NCI-H1105 treated with DMSO at 0.1 percent for 48 hours (cell line): ENCODE results near the gene CREB3L1.

Experiments
- DNase-seq: peaks from one replicate; lab custom pipeline; 2025; lab: John Stamatoyannopoulos, UW

Gene CREB3L1, protein sequence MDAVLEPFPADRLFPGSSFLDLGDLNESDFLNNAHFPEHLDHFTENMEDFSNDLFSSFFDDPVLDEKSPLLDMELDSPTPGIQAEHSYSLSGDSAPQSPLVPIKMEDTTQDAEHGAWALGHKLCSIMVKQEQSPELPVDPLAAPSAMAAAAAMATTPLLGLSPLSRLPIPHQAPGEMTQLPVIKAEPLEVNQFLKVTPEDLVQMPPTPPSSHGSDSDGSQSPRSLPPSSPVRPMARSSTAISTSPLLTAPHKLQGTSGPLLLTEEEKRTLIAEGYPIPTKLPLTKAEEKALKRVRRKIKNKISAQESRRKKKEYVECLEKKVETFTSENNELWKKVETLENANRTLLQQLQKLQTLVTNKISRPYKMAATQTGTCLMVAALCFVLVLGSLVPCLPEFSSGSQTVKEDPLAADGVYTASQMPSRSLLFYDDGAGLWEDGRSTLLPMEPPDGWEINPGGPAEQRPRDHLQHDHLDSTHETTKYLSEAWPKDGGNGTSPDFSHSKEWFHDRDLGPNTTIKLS

DNA sequence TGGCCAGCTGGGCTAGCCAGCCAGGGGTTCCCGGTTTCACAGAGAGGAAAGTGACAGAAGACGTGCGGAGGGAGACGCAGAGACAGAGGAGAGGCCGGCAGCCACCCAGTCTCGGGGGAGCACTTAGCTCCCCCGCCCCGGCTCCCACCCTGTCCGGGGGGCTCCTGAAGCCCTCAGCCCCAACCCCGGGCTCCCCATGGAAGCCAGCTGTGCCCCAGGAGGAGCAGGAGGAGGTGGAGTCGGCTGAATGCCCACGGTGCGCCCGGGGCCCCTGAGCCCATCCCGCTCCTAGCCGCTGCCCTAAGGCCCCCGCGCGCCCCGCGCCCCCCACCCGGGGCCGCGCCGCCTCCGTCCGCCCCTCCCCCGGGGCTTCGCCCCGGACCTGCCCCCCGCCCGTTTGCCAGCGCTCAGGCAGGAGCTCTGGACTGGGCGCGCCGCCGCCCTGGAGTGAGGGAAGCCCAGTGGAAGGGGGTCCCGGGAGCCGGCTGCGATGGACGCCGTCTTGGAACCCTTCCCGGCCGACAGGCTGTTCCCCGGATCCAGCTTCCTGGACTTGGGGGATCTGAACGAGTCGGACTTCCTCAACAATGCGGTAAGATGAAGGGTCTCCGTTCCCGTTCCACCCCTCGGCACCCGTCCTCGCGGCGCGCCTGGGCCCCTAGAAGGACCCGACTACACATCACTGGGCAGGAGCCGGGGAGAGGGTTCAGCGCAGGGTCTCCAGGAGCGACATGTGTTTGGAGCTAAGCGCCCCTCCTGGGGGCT lies at the start of gene CREB3L1:
TSS of gene CREB3L1 (plus strand) at position 41 of the 765 bp plus-strand sequence. CDS start at position 491, 450 bp downstream.
- DNase-seq: no peak

DNA sequence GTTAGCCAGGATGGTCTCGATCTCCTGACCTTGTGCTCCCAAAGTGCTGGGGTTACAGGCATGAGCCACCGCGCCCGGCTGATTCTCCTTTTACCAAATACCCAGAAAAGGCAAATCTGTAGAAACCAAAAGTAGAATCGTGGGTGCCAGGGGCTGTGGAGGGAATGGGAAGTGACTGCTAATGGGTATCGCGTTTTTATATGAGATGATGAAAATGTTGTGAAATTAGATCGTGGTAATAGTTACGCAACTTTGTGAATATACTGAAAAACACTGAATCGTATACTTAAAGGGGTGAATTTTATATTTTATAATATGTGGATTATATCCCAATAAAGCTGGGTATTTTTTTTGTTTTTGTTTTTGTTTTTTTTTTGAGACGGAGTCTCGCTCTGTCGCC lies 48.2 kb upstream of the CREB3L1 start:
- no peak for DNase-seq

DNA sequence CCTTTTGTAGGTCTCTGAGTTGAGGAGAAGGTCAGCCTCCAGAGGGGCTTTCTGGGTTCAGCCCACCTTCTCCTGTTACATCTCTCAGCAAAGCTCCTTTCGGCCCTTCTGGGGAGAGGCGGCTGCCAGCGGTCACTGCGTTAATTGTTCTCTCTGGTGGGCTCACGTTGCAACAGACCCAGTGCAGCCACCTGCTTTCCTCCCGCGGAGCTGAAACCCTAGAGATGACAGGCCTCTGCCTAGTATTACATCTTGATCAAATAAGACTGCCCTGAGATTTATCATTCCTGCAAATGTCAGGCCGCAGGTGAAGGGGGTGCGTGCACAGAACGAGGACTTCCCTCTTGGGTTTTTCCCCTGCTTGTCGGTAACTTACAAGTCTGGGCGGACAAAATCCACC lies 43.2 kb upstream of the CREB3L1 start:
- DNase-seq: no peak

DNA sequence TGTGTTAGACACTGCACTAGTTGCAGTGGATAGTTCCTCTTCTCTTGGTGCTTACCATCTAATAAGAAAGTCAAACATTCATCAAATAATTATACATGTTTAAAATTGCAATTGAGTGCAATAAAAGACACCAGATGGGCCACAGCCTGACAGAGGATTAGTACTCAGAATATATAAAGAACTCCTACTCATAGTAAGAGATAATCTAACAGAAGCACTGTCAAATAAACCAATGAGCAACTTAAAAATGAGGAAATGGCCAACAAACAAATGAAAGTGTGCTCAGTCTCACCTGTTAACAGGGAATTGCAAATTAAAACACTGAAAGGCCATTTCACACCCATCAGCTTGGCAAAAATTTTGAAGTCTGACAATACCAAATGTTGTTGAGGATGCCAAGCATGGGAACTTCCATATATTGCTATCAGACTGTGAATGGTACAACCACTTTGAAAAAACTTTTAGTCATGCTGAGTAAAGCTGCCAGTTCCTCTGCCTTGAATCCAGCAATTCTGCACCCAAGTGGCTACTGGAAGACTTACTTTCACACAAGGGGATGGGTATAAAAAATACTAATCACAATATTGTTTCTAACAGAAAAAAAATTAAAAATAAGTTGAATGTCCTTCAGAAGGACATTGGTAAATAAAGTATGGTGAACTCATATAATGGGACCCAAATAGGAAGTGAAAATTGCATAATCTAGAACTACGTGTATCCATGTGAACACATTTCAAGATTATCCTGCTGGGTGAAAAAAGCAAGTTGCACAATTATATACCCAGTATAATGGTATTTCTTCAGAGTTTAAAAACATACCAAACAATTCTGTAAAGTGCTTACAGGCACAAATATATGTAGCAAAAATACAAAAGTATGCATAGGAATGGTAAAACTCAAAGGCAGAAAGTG lies 41.4 kb upstream of the CREB3L1 start:
- no peak for DNase-seq

DNA sequence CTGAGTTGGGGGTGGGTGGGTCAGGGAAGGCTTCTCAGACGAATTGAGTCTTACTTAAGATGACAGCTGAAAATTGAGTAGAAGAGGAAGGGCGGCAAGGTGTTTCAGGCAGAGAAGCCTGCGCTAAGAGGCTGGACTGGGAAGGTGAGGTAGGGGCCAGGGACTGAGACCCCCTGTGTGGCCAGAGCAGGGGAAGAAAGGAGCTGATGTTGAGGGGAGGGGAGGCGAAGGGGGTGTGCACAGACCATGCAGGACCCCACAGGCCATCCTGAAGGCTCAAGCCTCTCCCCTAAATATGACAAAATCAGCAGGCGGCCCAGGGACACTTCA lies 40.6 kb upstream of the CREB3L1 start:
- DNase-seq: no peak

DNA sequence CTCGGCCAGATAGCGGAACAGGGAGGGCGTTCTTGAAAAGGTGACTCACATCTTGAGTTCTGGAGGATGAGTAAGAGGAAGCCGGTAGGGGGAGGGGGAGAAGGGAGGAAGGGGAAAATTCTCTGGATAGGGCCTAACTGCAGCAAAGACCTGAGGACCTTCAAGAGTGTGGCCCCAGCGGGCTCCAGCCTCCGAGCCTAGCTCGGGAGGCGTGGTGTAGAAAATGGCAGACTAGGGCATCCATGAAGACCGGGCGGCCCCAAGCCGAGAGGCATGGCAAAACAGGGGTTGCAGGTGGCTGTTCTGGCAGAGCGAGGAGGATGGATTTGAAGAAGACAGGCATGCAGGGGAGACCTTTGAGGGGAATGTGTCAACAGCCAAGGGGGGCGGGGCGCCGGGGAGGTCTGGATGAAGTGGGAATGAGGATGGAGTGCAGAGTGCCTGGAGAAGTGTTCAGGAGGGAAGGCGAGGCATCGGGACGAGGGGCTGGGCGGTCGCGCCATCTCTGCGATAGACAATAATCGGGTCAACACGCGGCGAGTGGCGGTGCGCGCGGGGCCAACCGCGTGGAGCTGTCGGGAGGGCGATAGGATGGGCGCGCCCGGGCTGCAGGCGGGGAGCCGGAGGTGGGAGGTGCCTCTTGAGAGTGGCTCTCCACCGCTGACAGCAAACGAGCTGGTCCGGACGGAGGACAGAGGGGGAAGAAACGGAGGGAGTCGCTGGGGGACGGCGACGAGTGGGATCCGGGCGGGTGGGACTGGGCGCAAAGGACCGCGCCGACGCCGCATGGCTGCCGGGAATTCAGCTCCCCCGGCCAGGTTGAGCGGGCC lies 40.0 kb upstream of the CREB3L1 start:
- DNase-seq: no peak

DNA sequence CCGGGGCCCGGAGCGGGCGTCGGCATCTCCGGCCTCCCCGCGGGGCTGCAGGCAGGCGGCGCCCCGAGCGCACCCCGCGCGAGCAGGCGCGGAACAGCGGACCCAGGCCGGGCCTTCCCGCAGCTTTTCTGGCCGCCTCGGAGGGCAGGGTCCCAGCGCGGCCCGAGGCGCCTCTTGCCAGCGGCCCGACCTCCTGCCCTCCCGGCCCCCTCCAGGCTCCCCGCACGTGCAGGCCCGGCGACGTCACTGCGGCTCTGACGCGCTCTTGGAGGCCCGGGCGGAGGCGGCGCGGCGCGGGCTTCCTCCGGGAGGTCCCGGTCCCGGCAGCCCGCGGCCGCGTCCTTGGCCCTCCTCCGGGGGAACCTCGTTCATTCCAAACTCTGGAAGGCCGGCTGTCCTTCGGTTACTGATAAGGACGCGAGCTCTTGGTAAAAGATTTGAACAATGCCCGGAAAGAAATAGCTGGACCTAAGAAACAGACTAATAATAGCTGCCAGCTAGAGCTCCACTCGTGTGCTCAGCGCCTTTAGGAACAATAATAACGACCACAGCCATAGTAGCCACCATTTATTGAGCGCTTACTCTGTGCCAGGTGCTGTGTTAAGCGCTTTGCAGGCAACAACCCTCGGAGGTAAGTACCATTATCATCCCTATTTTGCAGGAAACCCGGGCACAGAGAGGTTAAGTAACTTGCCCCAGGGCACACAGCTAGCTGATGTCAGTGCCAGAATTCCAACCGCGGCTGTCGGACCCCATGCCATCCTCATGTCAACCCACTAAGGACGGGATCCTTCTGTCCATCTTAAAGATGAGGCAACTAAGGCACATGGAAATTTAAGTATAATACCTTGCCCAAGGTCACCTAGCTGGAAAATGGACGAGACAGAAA lies 39.1 kb upstream of the CREB3L1 start:
- no peak for DNase-seq

DNA sequence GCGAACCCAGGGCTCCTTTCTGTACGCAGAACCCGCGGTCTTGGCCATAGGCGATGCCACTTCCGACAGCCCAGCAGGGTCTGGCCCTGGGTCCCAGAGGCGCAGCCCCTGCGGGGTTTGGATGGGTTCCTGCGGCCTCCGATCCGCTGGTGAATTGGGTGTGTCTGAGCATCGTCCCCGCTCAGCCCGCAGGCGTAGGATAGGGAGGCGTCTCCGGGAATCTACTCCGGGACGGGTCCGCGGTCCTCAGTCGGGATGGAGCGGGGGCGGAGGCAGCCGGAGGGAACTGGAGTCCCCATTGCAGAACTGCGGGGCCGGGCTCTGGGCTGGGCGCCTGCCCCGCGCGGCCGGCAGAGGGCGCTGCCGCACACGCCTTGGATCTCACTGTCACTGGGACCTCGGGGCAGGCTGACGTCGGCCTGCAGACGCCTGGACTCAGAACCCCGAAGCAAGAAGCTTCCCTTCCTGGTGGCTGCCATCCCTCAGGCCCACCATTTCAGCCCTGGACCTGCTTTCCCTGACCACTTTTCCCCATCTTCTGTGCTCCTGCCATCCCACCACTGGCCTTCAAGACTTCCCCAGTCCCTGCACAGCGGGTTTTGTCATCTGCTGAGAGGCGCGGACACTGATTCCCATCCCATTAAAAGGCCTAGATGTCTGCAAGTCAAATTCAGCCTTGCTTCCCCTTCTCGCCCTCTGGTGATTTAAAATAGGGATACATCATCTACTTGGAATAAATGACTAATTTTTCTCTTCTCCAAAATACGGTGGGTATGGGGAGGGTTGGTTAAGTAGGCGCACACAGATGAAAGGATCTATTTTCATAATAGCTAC lies 38.3 kb upstream of the CREB3L1 start:
- peak; percentile 69 for DNase-seq

DNA sequence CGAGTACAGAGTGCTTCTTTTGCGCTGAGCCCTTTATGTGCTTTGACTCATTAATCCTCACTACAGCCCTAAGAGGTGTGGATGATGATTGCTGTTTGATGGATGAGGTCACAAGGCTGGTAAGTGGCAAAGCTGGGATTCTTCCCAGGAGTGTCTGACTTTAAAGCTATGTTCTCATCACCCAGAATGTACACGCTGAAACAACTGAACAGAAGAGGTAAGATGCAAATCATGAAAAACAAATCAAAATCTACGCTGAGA lies 37.7 kb upstream of the CREB3L1 start:
- no peak for DNase-seq

DNA sequence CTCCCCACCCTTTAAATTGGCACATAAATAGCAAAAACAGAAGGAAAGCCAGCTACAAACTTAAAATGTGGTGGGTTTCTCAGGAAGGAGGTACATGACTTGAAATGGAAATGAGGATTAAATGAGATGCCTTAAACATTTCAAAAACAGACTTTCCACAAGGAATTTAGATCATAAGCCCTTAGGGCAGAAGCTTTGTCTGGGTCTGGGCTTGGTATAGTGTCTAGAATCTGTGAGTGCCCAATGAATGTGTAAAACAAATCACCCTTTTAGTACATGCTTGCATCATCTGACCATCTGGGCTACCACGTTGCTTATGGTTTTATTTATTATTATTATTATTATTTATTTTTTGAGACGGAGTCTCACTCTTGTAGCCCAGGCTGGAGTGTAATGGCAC lies 37.1 kb upstream of the CREB3L1 start:
- no peak for DNase-seq

DNA sequence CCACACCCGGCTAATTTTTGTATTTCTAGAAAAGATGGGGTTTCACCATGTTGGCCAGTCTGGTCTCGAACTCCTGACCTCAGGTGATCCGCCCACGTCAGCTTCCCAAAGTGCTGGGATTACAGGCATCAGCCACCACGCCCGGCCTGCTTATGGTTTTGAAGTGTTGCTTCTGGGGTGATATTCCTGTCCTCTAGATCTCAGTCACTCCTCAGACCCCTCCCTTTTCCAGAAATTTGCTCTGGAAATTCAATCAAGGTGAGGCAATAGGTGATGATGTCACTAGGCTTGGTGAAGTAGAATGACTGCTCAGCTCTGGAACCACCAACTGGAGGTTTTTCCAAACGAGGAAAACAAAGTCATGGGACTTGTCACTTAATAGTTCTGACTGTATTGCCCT lies 36.6 kb upstream of the CREB3L1 start:
- no peak for DNase-seq

DNA sequence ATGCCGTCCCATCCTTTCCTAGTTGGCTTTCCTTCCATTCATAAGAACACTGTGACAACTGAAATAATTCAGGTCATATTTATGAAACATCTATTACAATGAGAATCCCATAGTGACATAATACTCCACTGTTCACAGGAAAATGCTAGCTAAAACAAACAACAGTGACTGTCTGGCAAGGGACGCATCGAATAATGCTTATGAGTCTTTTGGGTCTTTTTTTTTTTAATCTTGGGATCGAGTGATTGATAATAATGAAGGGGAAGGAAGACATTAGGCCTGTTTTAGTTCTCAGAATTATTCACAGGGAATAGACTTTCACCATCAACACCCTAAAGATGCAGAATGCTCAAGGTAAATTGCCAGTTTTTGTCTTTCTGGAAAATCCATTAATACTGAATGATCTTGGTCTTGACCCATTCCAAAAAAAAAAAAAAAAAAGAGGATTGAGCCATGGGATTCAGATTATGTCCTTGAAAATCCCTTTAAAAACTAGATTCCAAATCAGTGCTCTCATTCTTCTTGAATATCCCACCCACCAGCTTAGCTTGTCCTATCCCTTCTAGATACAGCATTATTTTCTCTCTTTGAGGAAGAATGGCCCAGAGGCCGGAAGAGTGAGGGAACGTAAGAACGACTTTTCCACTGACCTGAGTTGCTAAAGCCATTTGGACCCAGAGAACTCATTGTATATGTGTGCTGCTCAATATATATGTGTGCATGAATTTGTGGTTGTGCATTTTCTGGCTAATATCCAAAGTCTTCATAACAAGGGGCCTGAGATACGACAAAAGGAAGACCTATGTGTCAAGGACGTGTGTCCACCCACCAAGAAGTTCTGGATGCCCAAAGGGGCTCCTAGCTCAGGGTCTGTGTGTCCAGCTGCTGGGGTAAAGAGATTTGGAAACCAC lies 35.2 kb upstream of the CREB3L1 start:
- DNase-seq: no peak

DNA sequence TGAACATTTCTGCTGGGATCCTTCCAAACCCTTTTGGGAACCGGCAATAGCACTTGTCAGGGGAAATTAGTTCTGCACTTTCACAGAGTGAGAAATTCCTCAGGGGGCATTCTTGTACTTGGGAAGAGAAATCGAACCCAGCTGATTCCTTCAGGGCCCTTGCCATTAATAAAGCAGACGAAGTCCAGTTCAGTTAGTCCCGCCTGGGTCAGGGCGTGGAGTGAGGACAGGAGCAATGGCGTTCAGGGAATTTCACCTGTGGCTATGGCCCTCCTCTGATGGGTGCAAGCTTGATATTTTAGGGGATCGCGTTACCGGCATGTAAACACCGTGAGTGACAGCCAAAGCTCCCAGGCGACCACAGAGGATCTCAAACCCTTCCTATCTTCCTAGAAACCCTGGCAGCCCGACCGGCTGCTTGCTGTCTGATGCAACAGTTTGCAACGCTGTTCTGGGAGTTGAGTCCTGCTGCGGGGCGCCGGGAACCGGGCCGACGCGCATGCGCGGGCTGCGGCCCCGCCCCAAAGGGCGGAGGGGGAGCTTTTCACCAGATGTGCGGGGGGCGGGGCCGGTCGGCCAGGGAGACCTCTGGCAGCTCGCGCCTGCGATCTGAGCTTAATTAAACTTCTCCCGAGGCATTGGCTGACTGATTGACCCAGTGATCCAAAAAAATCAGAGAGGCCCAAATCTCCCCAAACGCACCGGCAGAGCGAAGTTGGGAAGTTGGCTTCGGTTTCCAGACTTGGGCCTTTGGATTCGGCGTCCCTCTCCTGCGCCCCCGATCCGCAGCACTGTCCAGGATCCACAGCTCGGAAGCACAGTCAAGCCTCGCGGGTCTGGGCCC lies 34.3 kb upstream of the CREB3L1 start:
- peak; percentile 86 for DNase-seq

DNA sequence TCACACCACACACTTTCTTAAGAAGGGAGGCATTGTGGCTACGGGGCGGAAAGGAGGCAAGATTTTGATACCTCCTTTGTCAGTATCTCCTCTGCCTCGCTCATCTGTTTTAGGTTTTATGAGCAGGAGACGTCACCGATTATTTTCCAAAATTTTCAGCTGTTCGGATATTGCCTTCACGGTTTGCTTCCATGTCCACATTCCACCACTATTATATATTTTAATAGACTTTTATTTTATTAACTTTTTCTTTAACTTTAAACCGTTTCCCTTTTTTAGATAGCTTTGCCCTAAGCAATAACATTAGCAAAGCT lies 33.7 kb upstream of the CREB3L1 start:
- no peak for DNase-seq

DNA sequence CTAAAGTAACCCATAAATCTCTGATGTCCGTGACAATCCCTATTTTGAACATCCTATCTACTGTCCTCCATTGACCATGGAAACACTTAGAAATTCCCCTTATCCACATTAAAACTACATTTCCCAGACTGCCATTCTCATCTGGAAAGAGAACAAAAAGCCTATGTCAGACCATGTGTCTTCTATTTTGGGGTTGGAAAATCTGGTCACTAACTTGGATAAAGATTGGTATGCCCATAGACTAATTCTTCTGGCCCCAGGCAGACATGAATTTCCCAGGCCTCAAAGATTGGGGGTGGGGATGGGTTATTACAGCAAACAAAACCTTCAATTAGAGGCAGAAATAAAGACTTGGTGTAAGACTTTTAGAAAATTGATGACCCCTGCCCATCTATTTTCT lies 30.9 kb upstream of the CREB3L1 start:
- DNase-seq: no peak

DNA sequence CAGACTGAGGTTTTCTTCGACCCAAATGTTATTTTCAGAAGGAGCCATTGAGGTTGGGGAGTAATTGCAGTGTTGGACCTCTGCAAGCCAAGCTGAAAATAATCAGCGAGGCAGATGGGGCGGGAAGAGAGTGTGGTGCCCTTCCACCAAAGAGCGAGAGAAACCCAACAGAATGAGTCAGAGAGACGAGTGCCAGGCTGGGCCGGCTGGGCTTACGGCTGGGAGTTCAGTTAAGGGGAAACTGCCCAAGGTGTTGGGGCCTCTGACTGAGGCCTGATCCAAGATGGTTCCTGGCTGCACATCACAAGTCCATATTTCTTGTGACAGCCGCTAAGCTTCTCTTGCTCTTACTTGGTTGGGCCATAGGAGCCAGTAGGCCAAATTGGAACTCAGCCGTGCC lies 30.4 kb upstream of the CREB3L1 start:
- no peak for DNase-seq

DNA sequence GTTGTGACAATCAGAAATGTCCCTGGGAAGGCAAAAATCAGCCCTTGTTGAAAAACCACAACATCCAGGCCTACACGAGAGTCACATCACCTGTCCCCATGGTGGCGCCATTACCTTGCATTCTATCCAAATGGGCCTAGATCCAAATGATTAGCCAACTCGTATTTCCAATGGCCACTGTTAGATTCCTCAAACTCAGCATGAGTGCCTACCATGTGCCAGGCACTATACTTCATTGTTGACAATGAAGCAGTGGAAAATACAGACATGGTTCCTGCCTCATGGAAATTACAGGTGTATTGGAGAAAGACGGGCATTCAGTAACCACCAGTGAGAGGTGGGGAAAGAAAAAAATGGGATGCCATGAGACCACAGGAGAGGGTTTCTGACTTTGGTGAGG lies 29.8 kb upstream of the CREB3L1 start:
- DNase-seq: peak; percentile 84
